ENCODE results near the gene MRM2.

Gene MRM2

GRCh38 chr7:2247141-2247995 is 5.4 kb upstream of the MRM2 start:
- peak; percentile 79 for DNase-seq (ENCODE audit: low spot score)

GRCh38 chr7:2245883-2246675 is 4.1 kb upstream of the MRM2 start:
- no peak for DNase-seq (ENCODE audit: low spot score)

GRCh38 chr7:2244404-2244995 is 2.5 kb upstream of the MRM2 start:
- DNase-seq (ENCODE audit: low spot score) = no peak

- no peak for DNase-seq (ENCODE audit: low spot score)
Measured at GRCh38 chr7:2243458-2243857, 1.5 kb upstream of the MRM2 start.

- DNase-seq (ENCODE audit: low spot score) = no peak
Measured at GRCh38 chr7:2242541-2243429, 780 bp upstream of the MRM2 start.

- no peak for DNase-seq (ENCODE audit: low spot score)
Measured at GRCh38 chr7:2239242-2239641, 2.8 kb downstream of the MRM2 start.

- DNase-seq (ENCODE audit: low spot score) = no peak
Measured at GRCh38 chr7:2237109-2237602, 4.8 kb downstream of the MRM2 start.

GRCh38 chr7:2233926-2234325 is 8.1 kb downstream of the MRM2 start:
- no peak for DNase-seq (ENCODE audit: low spot score)

GRCh38 chr7:2232766-2233520 is 9.1 kb downstream of the MRM2 start, which contains the start of gene MAD1L1:
Gene MAD1L1, minus strand, starts transcription at chr7:2232945. Its CDS starts 2,812 bp downstream, at chr7:2230133.
- DNase-seq (ENCODE audit: low spot score) = peak; percentile 93

GRCh38 chr7:2231992-2232765 is 9.8 kb downstream of the MRM2 start:
- DNase-seq (ENCODE audit: low spot score) = peak; percentile 69

GRCh38 chr7:2230882-2231281 is 11.1 kb downstream of the MRM2 start:
- no peak for DNase-seq (ENCODE audit: low spot score)

GRCh38 chr7:2230226-2230625 is 11.8 kb downstream of the MRM2 start:
- DNase-seq (ENCODE audit: low spot score) = no peak

GRCh38 chr7:2229467-2229866 is 12.5 kb downstream of the MRM2 start:
- DNase-seq (ENCODE audit: low spot score) = no peak

GRCh38 chr7:2228921-2229320 is 13.1 kb downstream of the MRM2 start:
- DNase-seq (ENCODE audit: low spot score) = no peak

- no peak for DNase-seq (ENCODE audit: low spot score)
Measured at GRCh38 chr7:2227699-2228098, 14.3 kb downstream of the MRM2 start.

GRCh38 chr7:2225830-2226229 is 16.2 kb downstream of the MRM2 start:
- DNase-seq (ENCODE audit: low spot score) = no peak

GRCh38 chr7:2225336-2225735 is 16.7 kb downstream of the MRM2 start:
- no peak for DNase-seq (ENCODE audit: low spot score)

GRCh38 chr7:2224934-2225333 is 17.1 kb downstream of the MRM2 start:
- DNase-seq (ENCODE audit: low spot score) = no peak

GRCh38 chr7:2224491-2224928 is 17.5 kb downstream of the MRM2 start:
- no peak for DNase-seq (ENCODE audit: low spot score)

GRCh38 chr7:2223321-2223720 is 18.7 kb downstream of the MRM2 start:
- no peak for DNase-seq (ENCODE audit: low spot score)

Measured in ecto neural progenitor cell (in vitro differentiated cells).